ENCODE measurements around the gene LIN37. TPM values are rescaled to one million over a fixed set of nuclear protein-coding genes. Genes with fewer than 3 reads are reported as not detected.

LIN37 gene
- total and polyA plus RNA-seq, 4 donors: 4.4 to 16.2 (median 13.8) TPM

DNA sequence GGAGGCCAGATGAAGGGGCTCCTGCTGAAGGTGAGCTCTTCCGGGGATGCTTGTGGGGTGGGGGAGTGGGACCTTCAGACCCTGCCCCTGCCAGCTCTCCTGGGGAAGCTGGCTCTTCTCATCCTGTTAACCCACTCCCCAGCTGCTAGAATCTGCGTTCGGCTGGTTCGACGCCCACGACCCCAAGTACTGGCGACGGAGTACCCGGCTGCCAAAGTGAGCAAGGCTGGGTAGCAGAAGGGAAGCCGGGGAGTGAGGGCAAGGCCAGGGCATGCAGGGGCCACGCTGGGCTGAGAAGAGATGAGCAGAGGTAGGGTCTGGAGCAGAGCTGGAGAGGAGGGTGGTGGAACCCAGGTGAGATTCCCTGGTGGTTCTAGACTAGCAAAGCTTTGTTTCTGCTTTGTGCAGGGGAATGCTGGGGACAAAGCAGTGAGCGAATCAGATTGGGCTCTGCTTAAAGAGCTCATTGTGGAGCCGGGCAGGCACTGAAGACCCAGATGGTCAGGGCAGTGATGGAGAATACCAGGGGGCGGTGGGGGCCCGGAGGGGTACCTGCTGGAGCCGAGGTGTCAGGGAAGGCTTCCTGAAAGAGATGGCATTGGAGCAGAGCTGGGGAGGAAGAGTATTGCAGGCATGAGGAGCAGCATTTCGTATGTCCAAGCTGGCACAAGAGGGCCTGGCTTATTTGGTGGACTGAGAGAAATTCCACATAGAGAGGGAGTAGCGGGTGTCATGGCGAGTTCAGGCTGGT is 20.2 kb upstream of the LIN37 start:
- WGBS, 2 donors: 94 to 97% methylated on average over 19 of the region's 19 CpGs
- Histone ChIP-seq H3K27ac (ENCODE audit: low read depth in 1 of 2, low read length in 1 of 2) (no peak overlapping the region), H3K9me3 (ENCODE audit: control insufficient read depth in 4 of 4, insufficient read depth in 3 of 4, low read length in 3 of 4) (no peaks in the 10 kb centered on the region), H3K4me3 (no peak overlapping the region), H3K4me1 (ENCODE audit: control insufficient read depth in 5 of 5, insufficient read depth in 5 of 5, low read length in 5 of 5) (no peaks in the 10 kb centered on the region), H3K9ac (ENCODE audit: insufficient read depth in 1 of 2, low read length in 2 of 2) (no peak overlapping the region), H3K36me3 (ENCODE audit: control insufficient read depth in 4 of 4, insufficient read depth in 4 of 4, low read length in 4 of 4) (peaks cover 15 to 95% (median 45%) of the 10 kb centered on the region in 4 donors), H3K27me3 (ENCODE audit: control insufficient read depth in 3 of 3, insufficient read depth in 3 of 3, low read length in 2 of 3) (no peaks in the 10 kb centered on the region)
- no peak for DNase-seq
- TF ChIP-seq, protein P1, sequence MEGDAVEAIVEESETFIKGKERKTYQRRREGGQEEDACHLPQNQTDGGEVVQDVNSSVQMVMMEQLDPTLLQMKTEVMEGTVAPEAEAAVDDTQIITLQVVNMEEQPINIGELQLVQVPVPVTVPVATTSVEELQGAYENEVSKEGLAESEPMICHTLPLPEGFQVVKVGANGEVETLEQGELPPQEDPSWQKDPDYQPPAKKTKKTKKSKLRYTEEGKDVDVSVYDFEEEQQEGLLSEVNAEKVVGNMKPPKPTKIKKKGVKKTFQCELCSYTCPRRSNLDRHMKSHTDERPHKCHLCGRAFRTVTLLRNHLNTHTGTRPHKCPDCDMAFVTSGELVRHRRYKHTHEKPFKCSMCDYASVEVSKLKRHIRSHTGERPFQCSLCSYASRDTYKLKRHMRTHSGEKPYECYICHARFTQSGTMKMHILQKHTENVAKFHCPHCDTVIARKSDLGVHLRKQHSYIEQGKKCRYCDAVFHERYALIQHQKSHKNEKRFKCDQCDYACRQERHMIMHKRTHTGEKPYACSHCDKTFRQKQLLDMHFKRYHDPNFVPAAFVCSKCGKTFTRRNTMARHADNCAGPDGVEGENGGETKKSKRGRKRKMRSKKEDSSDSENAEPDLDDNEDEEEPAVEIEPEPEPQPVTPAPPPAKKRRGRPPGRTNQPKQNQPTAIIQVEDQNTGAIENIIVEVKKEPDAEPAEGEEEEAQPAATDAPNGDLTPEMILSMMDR (IDR thresholded peaks at IDR 0.05; ENCODE audit: control extremely low read depth, extremely low read depth): no peak
- no peak for ATAC-seq (ENCODE audit: insufficient read depth, low FRiP score)

DNA sequence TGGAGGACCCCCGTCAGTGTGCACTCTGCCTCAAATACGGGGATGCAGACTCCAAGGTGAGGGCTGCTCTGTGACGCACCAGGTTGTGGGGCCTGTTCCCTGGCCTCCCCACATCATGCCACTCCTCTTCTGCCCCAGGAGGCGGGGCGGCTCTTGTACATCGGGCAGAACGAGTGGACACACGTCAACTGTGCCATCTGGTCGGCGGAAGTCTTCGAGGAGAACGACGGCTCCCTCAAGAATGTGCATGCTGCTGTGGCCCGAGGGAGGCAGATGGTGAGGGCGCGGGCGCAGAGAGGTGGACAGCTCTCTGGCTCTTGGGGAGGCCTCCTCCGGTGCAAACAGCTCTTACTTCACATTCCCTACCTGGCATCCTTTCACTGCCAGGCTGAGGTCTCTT is 19.4 kb upstream of the LIN37 start:
- H3K9me3 ChIP-seq (ENCODE audit: control insufficient read depth in 4 of 4, insufficient read depth in 3 of 4, low read length in 3 of 4): no peaks in the 10 kb centered on the region
- no peaks in the 10 kb centered on the region for H3K27me3 ChIP-seq (ENCODE audit: control insufficient read depth in 3 of 3, insufficient read depth in 3 of 3, low read length in 2 of 3)
- TF ChIP-seq, protein P1 (IDR thresholded peaks at IDR 0.05; ENCODE audit: control extremely low read depth, extremely low read depth): no peak
- DNase-seq: no peak
- WGBS, 2 donors: 92 to 95% methylated on average over 18 of the region's 18 CpGs
- ATAC-seq (ENCODE audit: insufficient read depth, low FRiP score): no peak
- no peaks in the 10 kb centered on the region for H3K4me1 ChIP-seq (ENCODE audit: control insufficient read depth in 5 of 5, insufficient read depth in 5 of 5, low read length in 5 of 5)
- no peak overlapping the region for H3K27ac ChIP-seq (ENCODE audit: low read depth in 1 of 2, low read length in 1 of 2)
- peaks cover 9 to 94% (median 42%) of the 10 kb centered on the region in 4 donors for H3K36me3 ChIP-seq (ENCODE audit: control insufficient read depth in 4 of 4, insufficient read depth in 4 of 4, low read length in 4 of 4)
- no peak overlapping the region for H3K9ac ChIP-seq (ENCODE audit: insufficient read depth in 1 of 2, low read length in 2 of 2)
- no peak overlapping the region for H3K4me3 ChIP-seq

DNA sequence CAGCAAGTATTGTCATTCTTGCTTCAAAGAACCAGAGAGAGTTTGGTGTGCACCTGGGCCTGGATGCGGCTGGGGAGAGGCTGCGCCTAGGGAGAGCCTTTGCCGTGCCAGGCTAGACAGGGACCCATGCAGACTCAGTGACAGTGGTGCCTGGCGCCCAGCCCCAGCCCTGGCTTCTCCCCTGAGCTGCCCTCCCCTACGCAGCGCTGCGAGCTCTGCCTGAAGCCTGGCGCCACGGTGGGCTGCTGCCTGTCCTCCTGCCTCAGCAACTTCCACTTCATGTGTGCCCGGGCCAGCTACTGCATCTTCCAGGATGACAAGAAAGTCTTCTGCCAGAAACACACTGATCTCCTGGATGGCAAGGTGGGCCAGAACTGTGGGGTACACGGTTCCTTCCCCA is 18.6 kb upstream of the LIN37 start:
- WGBS, 2 donors: 92 to 94% methylated on average over 11 of the region's 11 CpGs
- H3K36me3 ChIP-seq (ENCODE audit: control insufficient read depth in 4 of 4, insufficient read depth in 4 of 4, low read length in 4 of 4): peaks cover 5 to 90% (median 39%) of the 10 kb centered on the region in 4 donors
- no peak for DNase-seq

More for the DNA sequence above, 18.6 kb upstream of the LIN37 start:
- Histone ChIP-seq H3K9ac (ENCODE audit: insufficient read depth in 1 of 2, low read length in 2 of 2) (no peak overlapping the region), H3K27ac (ENCODE audit: low read depth in 1 of 2, low read length in 1 of 2) (no peak overlapping the region), H3K4me3 (no peak overlapping the region), H3K9me3 (ENCODE audit: control insufficient read depth in 4 of 4, insufficient read depth in 3 of 4, low read length in 3 of 4) (no peaks in the 10 kb centered on the region), H3K27me3 (ENCODE audit: control insufficient read depth in 3 of 3, insufficient read depth in 3 of 3, low read length in 2 of 3) (no peaks in the 10 kb centered on the region), H3K4me1 (ENCODE audit: control insufficient read depth in 5 of 5, insufficient read depth in 5 of 5, low read length in 5 of 5) (no peaks in the 10 kb centered on the region)
- ATAC-seq (ENCODE audit: insufficient read depth, low FRiP score): no peak
- TF ChIP-seq, protein P1 (IDR thresholded peaks at IDR 0.05; ENCODE audit: control extremely low read depth, extremely low read depth): no peak

All from lung (tissue), 12 donors.